Gastroesophageal sphincter (tissue), 4 donors: ENCODE measurements around the gene CDH24. TPM values are rescaled to one million over a fixed set of nuclear protein-coding genes. Genes with fewer than 3 reads are reported as not detected.
"Not testable (repeated sequence)": the region's sequence is repeated elsewhere in the genome, so short reads cannot be mapped to it uniquely, and the experiment has no call there.

ENCODE experiments used
- ATAC-seq: fragments of 150-250 bp; one replicate; pipeline ENCODE4 v1.9.1; 2016; ENCODE audit warnings: mild to moderate bottlenecking, moderate library complexity
- H3K27ac ChIP-seq, 4 donors: fragments of 200-600 bp; sonication (generic) in 3 of 4; 1 replicate in 3 of 4; 2 replicates in 1 of 4; pipeline ENCODE4 v1.5.1; 2016 to 2019
- H3K27me3 ChIP-seq: fragments of 200-600 bp; sonication (generic); one replicate; pipeline ENCODE4 v1.5.1; 2019
- H3K36me3 ChIP-seq, 2 donors: fragments of 200-600 bp; sonication (generic); one replicate each; pipeline ENCODE4 v1.5.1; 2019; ENCODE audit warnings: control low read depth in 1 of 2
- H3K4me1 ChIP-seq, 3 donors: fragments of 200-600 bp; sonication (generic); 1 replicate in 2 of 3; 2 replicates in 1 of 3; pipeline ENCODE4 v1.5.1; 2016 to 2019; ENCODE audit warnings: control low read depth in 2 of 3
- H3K4me3 ChIP-seq, 2 donors: fragments of 200-600 bp; sonication (generic); one replicate each; pipeline ENCODE4 v1.5.1; 2019; ENCODE audit warnings: mild to moderate bottlenecking in 1 of 2, moderate library complexity in 1 of 2
- H3K9me3 ChIP-seq, 3 donors: fragments of 200-600 bp; sonication (generic); one replicate each; pipeline ENCODE4 v1.5.1; 2017 to 2019; ENCODE audit warnings: control low read depth in 2 of 3
- CTCF ChIP-seq, 4 experiments: fragments of 200-600 bp in 2 of 4; fragments of 450-650 bp in 2 of 4; sonication (generic) in 1 of 4; IDR thresholded peaks; one replicate each; pipeline ENCODE4 v1.5.1; 2017 to 2019; ENCODE audit warnings: antibody characterized with exemption in 4 of 4, mild to moderate bottlenecking in 2 of 4, moderate library complexity in 2 of 4
- EP300 ChIP-seq: sonication (generic); formaldehyde crosslinking; IDR thresholded peaks from one replicate; pipeline ENCODE4 v1.6.1; 2017; ENCODE audit warnings: antibody characterized with exemption, mild to moderate bottlenecking
- POLR2A ChIP-seq, 2 donors: fragments of 450-650 bp; IDR thresholded peaks; one replicate each; pipeline ENCODE4 v1.6.1; 2017; ENCODE audit warnings: antibody characterized with exemption in 2 of 2, mild to moderate bottlenecking in 2 of 2, moderate library complexity in 1 of 2
- POLR2AphosphoS5 ChIP-seq: sonication (generic); formaldehyde crosslinking; IDR thresholded peaks from one replicate; pipeline ENCODE4 v1.6.1; 2017; ENCODE audit warnings: antibody characterized with exemption
- WGBS, 2 donors: methylation state at CpG; one replicate each; pipeline ENCODE4 v1.1.5; 2018; ENCODE audit warnings: low coverage in 1 of 2; 5-methylcytosine and 5-hydroxymethylcytosine counted together
- total RNA-seq, 4 donors: library from RNA; depleted of rRNA; stranded (reverse); fragments of >200 nt; gene quantifications; one replicate each; pipeline ENCODE4 v1.1.0, GENCODE V29; 2016

The CDH24 gene
- total RNA-seq, 4 donors from 2014 or later: 1.5 to 3.6 (median 2.6) TPM

- Histone ChIP-seq H3K36me3 (peaks cover 0 to 30% of the 10 kb centered on the region in 2 donors), H3K27ac (no peak overlapping the region), H3K27me3 (no peaks in the 10 kb centered on the region), H3K9me3 (no peaks in the 10 kb centered on the region), H3K4me1 (no peaks in the 10 kb centered on the region), H3K4me3 (no peak overlapping the region)
- 51 to 65% methylated on average over 9 of the region's 9 CpGs for WGBS, 2 donors
- TF ChIP-seq POLR2AphosphoS5 (no peak), POLR2A (IDR thresholded peaks at IDR 0.05) (no peak), CTCF (IDR thresholded peaks at IDR 0.05) (no peak), EP300 (no peak)
- ATAC-seq: no peak
Observed at GRCh38 chr14:23021434-23021833, 35.9 kb downstream of the CDH24 start.

GRCh38 chr14:23020143-23021128 lies 36.9 kb downstream of the CDH24 start:
- no peak overlapping the region for H3K27ac ChIP-seq
- 90 to 100% methylated on average over 2 to 5 of the region's 7 CpGs for WGBS, 2 donors
- H3K4me3 ChIP-seq: no peak overlapping the region
- H3K27me3 ChIP-seq: no peaks in the 10 kb centered on the region
- TF ChIP-seq CTCF (IDR thresholded peaks at IDR 0.05): no peak
- TF ChIP-seq EP300: no peak
- no peak for TF ChIP-seq POLR2AphosphoS5
- TF ChIP-seq POLR2A (IDR thresholded peaks at IDR 0.05): no peak
- peaks cover 0 to 20% of the 10 kb centered on the region in 2 donors for H3K36me3 ChIP-seq
- no peaks in the 10 kb centered on the region for H3K9me3 ChIP-seq
- no peak for ATAC-seq
- no peaks in the 10 kb centered on the region for H3K4me1 ChIP-seq

GRCh38 chr14:23018107-23018506 lies 39.2 kb downstream of the CDH24 start:
- Histone ChIP-seq H3K27me3 (no peaks in the 10 kb centered on the region), H3K9me3 (no peaks in the 10 kb centered on the region), H3K27ac (no peak overlapping the region), H3K4me1 (no peaks in the 10 kb centered on the region), H3K4me3 (no peak overlapping the region), H3K36me3 (no peaks in the 10 kb centered on the region)
- ATAC-seq: no peak
- TF ChIP-seq POLR2A (IDR thresholded peaks at IDR 0.05) (no peak), POLR2AphosphoS5 (no peak), CTCF (IDR thresholded peaks at IDR 0.05) (no peak), EP300 (no peak)

- Histone ChIP-seq H3K4me3 (no peak overlapping the region), H3K9me3 (no peaks in the 10 kb centered on the region), H3K27me3 (no peaks in the 10 kb centered on the region), H3K27ac (no peak overlapping the region), H3K4me1 (no peaks in the 10 kb centered on the region), H3K36me3 (no peaks in the 10 kb centered on the region)
- no peak for TF ChIP-seq POLR2A (IDR thresholded peaks at IDR 0.05)
- TF ChIP-seq CTCF (IDR thresholded peaks at IDR 0.05): no peak
- no peak for TF ChIP-seq POLR2AphosphoS5
- no peak for TF ChIP-seq EP300
- 67 to 77% methylated on average over 3 to 5 of the region's 5 CpGs for WGBS, 2 donors
- no peak for ATAC-seq
Observed at GRCh38 chr14:23017091-23017490, 40.2 kb downstream of the CDH24 start.

GRCh38 chr14:23015618-23016017 lies 41.7 kb downstream of the CDH24 start:
- Histone ChIP-seq H3K9me3 (no peaks in the 10 kb centered on the region), H3K27me3 (no peaks in the 10 kb centered on the region), H3K27ac (no peak overlapping the region), H3K36me3 (no peaks in the 10 kb centered on the region), H3K4me3 (no peak overlapping the region), H3K4me1 (peaks cover 0 to under 1% (median 0%) of the 10 kb centered on the region in 3 donors)
- TF ChIP-seq EP300 (no peak), CTCF (IDR thresholded peaks at IDR 0.05) (no peak), POLR2A (IDR thresholded peaks at IDR 0.05) (no peak), POLR2AphosphoS5 (no peak)
- ATAC-seq: no peak
- 53 to 55% methylated on average over 4 of the region's 4 CpGs for WGBS, 2 donors

GRCh38 chr14:23013749-23014054 lies 43.6 kb downstream of the CDH24 start:
- H3K4me3 ChIP-seq, H3K27ac ChIP-seq, H3K36me3 ChIP-seq, H3K9me3 ChIP-seq, ATAC-seq, H3K27me3 ChIP-seq: not testable (repeated sequence)
- 80 to 93% methylated on average over 2 to 3 of the region's 5 CpGs for WGBS, 2 donors
- H3K4me1 ChIP-seq: peaks cover 0 to 12% (median 0%) of the 10 kb centered on the region in 3 donors
